ENCODE measurements around the gene MOAP1.
"Not testable (repeated sequence)": the region's sequence is repeated elsewhere in the genome, so short reads cannot be mapped to it uniquely, and the experiment has no call there.

Gene MOAP1

GRCh38 chr14:93184391-93185348 is at the start of gene MOAP1, which contains the start of gene LYSET:
Gene MOAP1 (minus strand): TSS chr14:93184897. CDS start chr14:93184242, 655 bp downstream.
Gene LYSET (plus strand): TSS chr14:93185317. CDS start chr14:93185406, 89 bp downstream.
- FAIRE-seq (no peak), DNase-seq (ENCODE audit: low spot score) (peak; percentile 57)

GRCh38 chr14:93233078-93233477 is 48.4 kb upstream of the MOAP1 start:
- DNase-seq (ENCODE audit: low spot score) = not testable (repeated sequence)

GRCh38 chr14:93232159-93232558 is 47.5 kb upstream of the MOAP1 start:
- DNase-seq (ENCODE audit: low spot score) (no peak), FAIRE-seq (no peak)

More at GRCh38 chr14:93233078-93233477, 48.4 kb upstream of the MOAP1 start:
- not testable (repeated sequence) for FAIRE-seq

DNA sequence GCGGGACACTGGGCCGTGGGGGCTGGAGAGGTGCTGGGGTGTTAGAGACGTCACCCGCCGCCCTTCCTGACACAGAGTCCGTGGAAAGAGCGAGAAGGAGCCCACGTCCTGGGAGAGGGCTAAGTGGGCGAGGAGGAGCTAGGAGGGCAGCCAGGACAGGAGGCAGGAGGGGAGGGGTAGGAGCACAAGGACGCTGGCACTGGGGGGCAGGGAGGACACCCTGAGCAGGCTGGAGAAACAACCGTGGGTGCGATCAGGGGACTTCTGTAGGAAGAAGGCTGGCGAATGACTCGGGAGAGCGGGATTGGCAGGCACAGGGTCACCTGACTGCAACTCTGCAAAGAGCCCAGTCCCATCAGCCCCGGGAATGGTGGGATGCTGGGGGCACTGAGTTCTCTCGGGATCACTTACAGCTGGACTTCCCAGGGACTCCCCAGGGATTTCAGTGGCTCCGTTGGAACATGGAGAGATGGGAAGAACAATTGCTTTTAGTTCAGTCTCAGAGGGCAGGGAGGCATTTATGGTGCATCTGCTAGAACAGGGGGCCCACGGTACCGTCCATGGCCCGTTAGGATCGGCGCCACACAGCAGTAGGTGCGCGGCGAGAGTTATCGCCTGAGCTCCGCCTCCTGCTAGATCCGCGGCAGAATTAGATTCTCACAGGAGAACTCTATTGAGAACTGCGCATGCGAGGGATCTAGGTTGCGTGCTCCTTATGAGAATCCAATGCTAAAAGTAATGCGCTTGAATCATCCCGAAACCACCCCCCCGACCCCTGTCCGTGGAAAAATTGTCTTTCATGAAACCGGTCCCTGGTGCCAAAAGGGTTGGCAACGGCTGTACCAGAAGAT is 46.7 kb upstream of the MOAP1 start:
- no peak for DNase-seq (ENCODE audit: low spot score)

DNA sequence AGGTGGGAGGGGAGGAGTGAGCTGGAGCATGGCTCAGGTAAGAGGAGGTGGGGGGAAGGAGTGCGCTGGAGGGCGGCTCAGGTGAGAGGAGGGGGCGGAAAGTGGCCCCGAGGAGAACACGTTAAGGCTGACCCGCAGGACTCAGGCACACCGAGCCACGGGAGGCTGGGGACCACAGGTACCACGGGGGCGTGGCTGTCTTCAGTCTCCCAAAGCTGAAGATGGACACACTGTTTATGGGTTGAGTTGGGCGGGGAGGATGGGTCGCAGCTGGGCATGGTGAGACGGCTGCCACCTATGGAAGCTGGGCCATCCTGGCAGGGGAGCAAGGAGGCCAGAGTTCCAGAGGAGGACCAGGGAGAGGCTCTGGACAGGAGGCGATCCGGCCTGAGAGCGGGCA is 45.8 kb upstream of the MOAP1 start:
- no peak for DNase-seq (ENCODE audit: low spot score)
- no peak for FAIRE-seq

More for the DNA sequence above, 46.7 kb upstream of the MOAP1 start:
- FAIRE-seq = no peak

GRCh38 chr14:93228550-93228949 is 43.9 kb upstream of the MOAP1 start:
- DNase-seq (ENCODE audit: low spot score) = no peak

DNA sequence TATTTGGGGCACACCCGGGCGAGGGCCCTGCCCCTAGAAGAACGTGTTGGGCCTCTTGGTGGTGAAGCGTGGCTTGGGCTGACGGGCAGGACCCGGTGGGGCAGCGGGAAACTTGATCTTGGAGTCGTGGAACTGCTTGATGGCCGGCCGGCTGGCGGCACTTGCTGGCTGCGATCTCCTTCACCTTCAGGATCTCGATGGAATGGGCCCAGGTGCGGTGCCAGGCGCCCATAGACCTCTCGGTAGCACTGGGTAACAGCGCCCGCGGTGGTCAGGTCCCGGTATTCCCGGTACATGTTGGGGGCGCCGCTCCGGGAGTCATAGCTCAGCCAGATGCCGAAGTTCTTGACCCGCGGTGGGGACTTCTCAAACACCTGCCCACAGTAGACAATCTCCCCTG is 38.9 kb upstream of the MOAP1 start:
- DNase-seq (ENCODE audit: low spot score) (no peak), FAIRE-seq (no peak)

More at GRCh38 chr14:93228550-93228949, 43.9 kb upstream of the MOAP1 start:
- no peak for FAIRE-seq

DNA sequence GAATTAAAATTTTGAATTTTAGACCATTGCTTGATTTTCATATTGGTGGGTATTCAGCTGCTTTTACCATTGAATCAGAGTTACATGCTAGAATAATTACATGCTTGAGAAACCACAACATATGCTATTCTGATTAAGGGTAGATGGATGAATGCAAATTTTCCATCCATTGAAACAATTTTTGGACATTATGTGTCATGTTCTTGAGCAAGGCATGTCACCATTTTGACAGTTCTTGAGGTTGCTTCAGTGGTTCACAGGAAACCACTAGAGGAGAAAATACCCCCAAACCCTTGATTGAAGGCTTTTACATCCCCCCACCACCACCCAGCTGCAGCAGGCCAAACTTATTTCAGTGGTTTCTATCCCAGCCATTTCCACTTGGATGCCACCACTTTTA is 35.8 kb upstream of the MOAP1 start:
- no peak for DNase-seq (ENCODE audit: low spot score)
- FAIRE-seq = no peak

DNA sequence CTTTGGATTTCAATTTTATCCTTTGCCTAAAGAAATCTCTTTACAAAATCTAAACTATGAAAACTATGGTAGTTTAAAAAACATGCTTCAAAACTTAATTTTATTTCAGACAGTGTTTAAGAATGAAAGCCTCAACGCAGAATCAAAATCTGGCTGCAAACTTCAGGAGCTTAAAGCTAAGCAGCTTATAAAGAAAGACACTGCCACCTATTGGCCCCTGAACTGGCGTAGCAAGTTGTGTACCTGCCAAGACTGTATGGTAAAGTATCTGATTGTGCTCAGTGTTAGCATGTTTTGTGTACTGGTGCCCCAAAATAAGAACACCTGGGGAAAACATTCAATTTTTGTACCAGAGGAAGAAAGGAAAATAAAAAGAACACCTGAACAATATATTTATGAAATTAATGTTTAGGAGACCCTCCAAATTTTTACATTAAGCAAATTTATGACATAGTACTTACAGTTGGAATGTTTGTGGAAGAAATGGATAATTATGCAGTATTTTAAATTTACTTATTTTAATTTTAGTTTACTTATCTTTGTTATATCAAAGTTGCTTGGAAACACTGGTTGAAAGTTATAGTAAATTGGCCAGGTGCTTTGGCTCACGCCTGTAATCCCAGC is 34.5 kb upstream of the MOAP1 start:
- FAIRE-seq = no peak

GRCh38 chr14:93214598-93214997 is 29.9 kb upstream of the MOAP1 start:
- FAIRE-seq = no peak
- DNase-seq (ENCODE audit: low spot score) = no peak

More for the DNA sequence above, 34.5 kb upstream of the MOAP1 start:
- DNase-seq (ENCODE audit: low spot score) = peak; percentile 28

DNA sequence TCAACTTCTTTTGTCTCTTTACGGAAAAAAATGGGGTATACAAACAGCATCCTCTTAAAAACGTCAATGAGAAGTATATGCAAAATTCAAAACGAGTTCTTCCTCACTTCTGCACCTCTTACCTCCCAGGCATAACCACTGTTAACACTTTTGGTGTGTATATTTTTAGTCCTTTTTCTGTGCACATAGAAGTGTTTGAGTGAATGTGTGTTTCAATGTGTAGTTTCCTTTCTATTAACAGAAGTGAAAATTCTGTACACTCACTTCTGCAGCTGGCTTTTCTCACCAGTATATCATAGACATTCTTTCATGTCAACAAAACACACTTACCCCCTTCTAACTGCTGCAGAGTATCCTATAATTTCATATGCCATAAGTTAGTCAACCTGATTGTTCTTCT is 27.7 kb upstream of the MOAP1 start:
- DNase-seq (ENCODE audit: low spot score) = no peak
- no peak for FAIRE-seq

DNA sequence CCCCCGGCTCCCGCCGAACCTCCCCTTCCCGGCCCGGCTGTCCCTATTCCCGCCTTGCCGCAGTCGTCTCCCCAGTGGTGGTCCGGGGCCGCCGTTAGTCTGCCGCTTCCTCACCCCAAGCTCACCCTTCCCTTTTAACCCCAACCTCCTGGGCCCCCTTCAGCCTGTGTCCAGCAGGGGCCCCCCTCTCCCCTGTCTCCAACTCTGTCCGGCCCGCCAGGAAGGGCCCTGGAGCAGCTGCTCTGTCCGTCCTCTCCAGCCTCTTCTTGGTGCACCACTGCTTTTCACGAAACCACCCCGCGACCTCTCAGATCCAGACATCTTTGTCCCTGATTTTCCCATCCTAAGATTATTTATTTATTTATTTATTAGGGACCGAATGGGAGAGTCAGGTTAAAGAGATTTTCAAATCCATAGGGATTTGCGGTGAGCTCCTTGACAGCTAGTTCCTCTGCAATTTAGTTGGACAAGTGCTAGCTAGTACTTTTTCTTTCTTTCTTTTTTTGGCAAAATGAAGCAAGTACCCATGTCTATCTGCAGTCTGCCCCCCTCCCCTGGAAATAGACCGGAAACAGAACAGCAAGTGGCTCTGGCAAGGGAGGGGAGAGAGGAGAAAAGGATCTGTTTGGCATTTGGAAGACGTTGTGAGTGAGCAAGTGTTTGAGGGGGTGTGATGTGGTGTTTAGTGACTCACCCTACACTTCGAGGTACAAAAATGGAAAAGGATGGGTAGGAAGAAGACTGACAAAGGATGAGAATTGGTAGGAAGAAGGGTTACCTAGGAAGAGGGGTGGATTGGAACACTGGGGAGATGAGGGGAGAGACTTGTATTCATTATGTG is 23.0 kb upstream of the MOAP1 start:
- FAIRE-seq = no peak

DNA sequence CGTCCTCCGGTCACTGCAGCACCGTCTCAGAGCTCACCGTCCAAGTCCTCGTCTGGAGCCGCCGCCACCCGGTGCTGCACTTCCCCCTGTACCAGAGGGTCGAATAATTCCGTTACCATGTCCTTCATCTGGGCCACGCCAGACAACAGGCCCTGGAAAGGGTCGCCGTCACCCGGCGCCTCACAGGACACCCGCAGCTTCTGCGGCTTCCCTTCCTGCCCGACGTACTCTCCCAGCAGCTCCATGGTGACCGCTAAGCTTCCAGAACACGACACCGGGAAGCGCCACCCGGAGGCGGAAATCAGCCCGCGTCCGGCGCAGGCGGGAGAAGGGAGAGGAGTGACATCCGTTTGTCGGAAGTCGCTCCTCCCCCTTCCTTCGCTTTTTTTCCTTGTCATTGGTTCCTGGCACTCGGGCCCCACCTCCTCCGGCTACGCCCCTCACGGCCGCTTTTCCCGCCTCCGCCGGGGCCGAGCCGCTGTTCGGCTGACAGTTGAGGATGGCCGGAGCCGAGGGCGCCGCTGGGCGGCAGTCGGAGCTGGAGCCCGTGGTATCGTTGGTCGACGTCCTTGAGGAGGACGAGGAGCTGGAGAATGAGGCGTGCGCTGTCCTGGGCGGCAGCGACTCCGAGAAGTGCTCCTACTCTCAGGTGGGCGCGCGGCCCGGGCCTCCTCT is 22.2 kb upstream of the MOAP1 start, which contains the start of the genes GON7 and UBR7:
Gene GON7, minus strand, starts transcription at position 273 of the 675 bp plus-strand sequence. Its CDS starts 28 bp downstream, at position 245.
Gene UBR7, plus strand, starts transcription at position 464 of the 675 bp plus-strand sequence. Its CDS starts 36 bp downstream, at position 500.
- FAIRE-seq (peak; percentile 70), DNase-seq (ENCODE audit: low spot score) (peak; percentile 89)

More for the DNA sequence above, 23.0 kb upstream of the MOAP1 start:
- DNase-seq (ENCODE audit: low spot score) = peak; percentile 23

- no peak for FAIRE-seq
- no peak for DNase-seq (ENCODE audit: low spot score)
These were observed 16.5 kb upstream of the MOAP1 start for GRCh38 chr14:93201155-93201704.

- DNase-seq (ENCODE audit: low spot score) = no peak
- FAIRE-seq = no peak
These were observed 15.9 kb upstream of the MOAP1 start for GRCh38 chr14:93200553-93200952.

- DNase-seq (ENCODE audit: low spot score) (no peak), FAIRE-seq (no peak)
These were observed 14.3 kb upstream of the MOAP1 start for GRCh38 chr14:93199031-93199430.

GRCh38 chr14:93195316-93195999 is 10.8 kb upstream of the MOAP1 start:
- DNase-seq (ENCODE audit: low spot score) = no peak
- no peak for FAIRE-seq

DNA sequence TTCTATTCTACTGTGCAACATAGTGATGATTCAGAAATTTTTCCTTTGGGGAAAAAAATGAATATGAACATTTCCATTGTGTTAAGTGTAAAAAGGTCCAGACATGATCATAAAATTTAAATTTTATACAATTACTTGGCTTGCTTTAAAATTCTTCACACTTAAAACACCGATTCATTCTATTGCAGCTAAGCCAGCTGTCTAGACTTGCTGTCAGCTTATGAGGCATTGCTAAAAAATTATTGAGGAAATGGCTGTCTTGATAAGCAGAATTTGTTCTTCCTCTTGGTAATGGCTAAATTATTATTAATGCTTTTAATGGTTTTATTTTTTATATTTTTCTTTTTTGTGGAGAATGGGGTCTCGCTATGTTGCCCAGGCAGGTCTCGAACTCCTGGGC is 2.3 kb upstream of the MOAP1 start:
- DNase-seq (ENCODE audit: low spot score) = no peak
- FAIRE-seq = no peak

DNA sequence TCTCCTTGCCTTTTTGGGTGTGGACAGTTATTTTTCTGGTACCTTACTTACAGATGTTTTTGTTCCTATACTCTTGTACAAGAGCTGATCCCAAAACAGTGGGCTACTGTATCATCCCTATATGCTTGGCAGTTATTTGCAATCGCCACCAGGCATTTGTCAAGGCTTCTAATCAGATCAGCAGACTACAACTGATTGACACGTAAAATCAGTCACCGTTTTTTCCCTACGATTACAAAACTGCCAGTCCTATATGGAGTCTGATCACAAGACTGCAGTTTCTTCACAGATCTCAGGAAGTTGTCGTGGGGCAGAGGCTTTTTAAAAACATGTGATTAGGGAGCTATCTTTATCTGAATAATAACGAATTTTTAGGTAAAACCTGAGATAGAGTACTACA is 1.8 kb upstream of the MOAP1 start:
- no peak for FAIRE-seq
- DNase-seq (ENCODE audit: low spot score) = no peak

Measured in RCC 7860 (cell line).